ENCODE results near the gene FREM1. TPM values are rescaled to one million over a fixed set of nuclear protein-coding genes. Genes with fewer than 3 reads are reported as not detected.

Gene FREM1
- total and polyA plus RNA-seq, 2 of the 4 experiments (the other 2 are of a cell fraction) = under 0.01 TPM; not detected in 1

- dilution Hi-C loops (cut with HindIII; ENCODE audit: low sequenced_read_pairs, unreplicated experiment) (no loop called here), in situ Hi-C loops (cut with MboI; ENCODE audit: low sequenced_read_pairs) (no loop called here), intact Hi-C loops (cut with micrococcal nuclease) (no loop called here)
- Histone ChIP-seq H4K20me1 (ENCODE audit: insufficient read depth, low read length) (no peaks in the 10 kb centered on the region), H3K27ac (ENCODE audit: insufficient read depth, low read length) (no peak overlapping the region), H3K4ac (ENCODE audit: low read depth, low read length) (no peak overlapping the region), H3K4me3 (ENCODE audit: insufficient read depth, low read depth, low read length) (no peak overlapping the region), H3K79me1 (ENCODE audit: low read depth in 1 of 2, low read length in 2 of 2) (no peaks in the 10 kb centered on the region), H2BK15ac (ENCODE audit: low read depth, low read length) (no peak overlapping the region), H2AK9ac (replicated peaks; ENCODE audit: low read depth, low read length, poor library complexity) (no peak overlapping the region), H4K8ac (ENCODE audit: low read depth in 2 of 2, low read length in 2 of 2) (no peak overlapping the region), H2AK5ac (ENCODE audit: low read depth, low read length) (no peak overlapping the region), H2AFZ (replicated peaks; ENCODE audit: low read length, poor library complexity) (no peak overlapping the region), H2BK120ac (ENCODE audit: low read depth, low read length) (no peak overlapping the region), H3K56ac (ENCODE audit: extremely low read depth, insufficient read depth, low read length) (no peak overlapping the region), H3K9me1 (ENCODE audit: insufficient read depth, low read length) (no peaks in the 10 kb centered on the region), H3K23ac (ENCODE audit: low read depth, low read length) (no peak overlapping the region), H3K9me3 (ENCODE audit: control insufficient read depth, insufficient read depth, low read length) (no peaks in the 10 kb centered on the region), H3K4me2 (ENCODE audit: low read depth, low read length) (no peak overlapping the region), H3K36me3 (ENCODE audit: control insufficient read depth, insufficient read depth, low read length) (no peaks in the 10 kb centered on the region), H4K5ac (ENCODE audit: low read depth, low read length) (no peak overlapping the region), H2BK20ac (ENCODE audit: low read depth, low read length) (no peak overlapping the region), H3K18ac (ENCODE audit: low read depth, low read length) (no peak overlapping the region), H3K14ac (replicated peaks; ENCODE audit: low read depth, low read length) (no peak overlapping the region), H3K27me3 (ENCODE audit: control insufficient read depth, insufficient read depth, low read length) (no peaks in the 10 kb centered on the region), H3K4me1 (ENCODE audit: control insufficient read depth, insufficient read depth, low read length) (no peaks in the 10 kb centered on the region), H3K9ac (ENCODE audit: low read depth, low read length) (no peak overlapping the region), H4K91ac (ENCODE audit: insufficient read depth, low read depth, low read length) (no peak overlapping the region), H2BK5ac (ENCODE audit: low read depth, low read length, poor library complexity, severe bottlenecking) (no peak overlapping the region)
- POLR2A ChIA-PET (ENCODE audit: unreplicated experiment) = no interaction called here
- no TSS peak for BruUV-seq (replicated peaks)
- no peak for ATAC-seq (ENCODE audit: low read depth)
- no CpG with 5 or more reads among the region's 11 CpGs for WGBS, 2 experiments (ENCODE audit: extremely low coverage in 2 of 2, insufficient read length in 1 of 2)
- TF ChIP-seq MAZ (IDR thresholded peaks at IDR 0.05; ENCODE audit: borderline replicate concordance, low read depth, low read length) (no peak), RAD21 (IDR thresholded peaks at IDR 0.05; ENCODE audit: low read length) (no peak)
- DNase-seq = no peak
- CTCF ChIA-PET = interaction anchor here (0.6 to 1.4 kb wide), 2 partner anchors 11 to 307 kb away, joined by 6 read pairs; no protein-coding TSS in a partner anchor
Observed at GRCh38 chr9:14779566-14780022, 130.6 kb downstream of the FREM1 start.

Measured in IMR-90 (cell line).